GM12873 (cell line): ENCODE measurements around the gene GAGE12F.
"Not testable (repeated sequence)": the region's sequence is repeated elsewhere in the genome, so short reads cannot be mapped to it uniquely, and the experiment has no call there.

Source experiments
- TF ChIP-seq, protein P1 (sequence below): IDR thresholded peaks from 2 replicates; pipeline ENCODE4 v1.5.1; 2012; ENCODE audit warnings: low read depth, mild to moderate bottlenecking, moderate library complexity, low read length, control low read depth; ENCODE audit not compliant: insufficient read depth; ENCODE audit errors: missing control alignments

GAGE12F gene, protein sequence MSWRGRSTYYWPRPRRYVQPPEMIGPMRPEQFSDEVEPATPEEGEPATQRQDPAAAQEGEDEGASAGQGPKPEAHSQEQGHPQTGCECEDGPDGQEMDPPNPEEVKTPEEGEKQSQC

DNA sequence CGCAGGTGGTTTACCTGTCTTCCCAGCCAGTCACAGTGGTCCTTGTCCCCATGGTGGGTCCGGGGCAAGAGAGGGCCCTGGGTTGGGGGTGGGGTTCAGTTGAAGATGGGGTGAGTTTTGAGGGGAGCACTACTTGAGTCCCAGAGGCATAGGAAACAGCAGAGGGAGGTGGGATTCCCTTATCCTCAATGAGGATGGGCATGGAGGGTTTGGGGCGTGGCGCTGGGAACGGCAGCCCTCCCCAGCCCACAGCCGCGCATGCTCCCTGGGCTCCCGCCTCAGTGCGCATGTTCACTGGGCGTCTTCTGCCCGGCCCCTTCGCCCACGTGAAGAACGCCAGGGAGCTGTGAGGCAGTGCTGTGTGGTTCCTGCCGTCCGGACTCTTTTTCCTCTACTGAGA, at the start of gene GAGE12F:
GAGE12F (plus strand) TSS at position 301 of the 400 bp plus-strand sequence. CDS start 1,155 bp downstream, outside the sequence.
- TF ChIP-seq, protein P1, sequence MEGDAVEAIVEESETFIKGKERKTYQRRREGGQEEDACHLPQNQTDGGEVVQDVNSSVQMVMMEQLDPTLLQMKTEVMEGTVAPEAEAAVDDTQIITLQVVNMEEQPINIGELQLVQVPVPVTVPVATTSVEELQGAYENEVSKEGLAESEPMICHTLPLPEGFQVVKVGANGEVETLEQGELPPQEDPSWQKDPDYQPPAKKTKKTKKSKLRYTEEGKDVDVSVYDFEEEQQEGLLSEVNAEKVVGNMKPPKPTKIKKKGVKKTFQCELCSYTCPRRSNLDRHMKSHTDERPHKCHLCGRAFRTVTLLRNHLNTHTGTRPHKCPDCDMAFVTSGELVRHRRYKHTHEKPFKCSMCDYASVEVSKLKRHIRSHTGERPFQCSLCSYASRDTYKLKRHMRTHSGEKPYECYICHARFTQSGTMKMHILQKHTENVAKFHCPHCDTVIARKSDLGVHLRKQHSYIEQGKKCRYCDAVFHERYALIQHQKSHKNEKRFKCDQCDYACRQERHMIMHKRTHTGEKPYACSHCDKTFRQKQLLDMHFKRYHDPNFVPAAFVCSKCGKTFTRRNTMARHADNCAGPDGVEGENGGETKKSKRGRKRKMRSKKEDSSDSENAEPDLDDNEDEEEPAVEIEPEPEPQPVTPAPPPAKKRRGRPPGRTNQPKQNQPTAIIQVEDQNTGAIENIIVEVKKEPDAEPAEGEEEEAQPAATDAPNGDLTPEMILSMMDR, result not testable (repeated sequence)

DNA sequence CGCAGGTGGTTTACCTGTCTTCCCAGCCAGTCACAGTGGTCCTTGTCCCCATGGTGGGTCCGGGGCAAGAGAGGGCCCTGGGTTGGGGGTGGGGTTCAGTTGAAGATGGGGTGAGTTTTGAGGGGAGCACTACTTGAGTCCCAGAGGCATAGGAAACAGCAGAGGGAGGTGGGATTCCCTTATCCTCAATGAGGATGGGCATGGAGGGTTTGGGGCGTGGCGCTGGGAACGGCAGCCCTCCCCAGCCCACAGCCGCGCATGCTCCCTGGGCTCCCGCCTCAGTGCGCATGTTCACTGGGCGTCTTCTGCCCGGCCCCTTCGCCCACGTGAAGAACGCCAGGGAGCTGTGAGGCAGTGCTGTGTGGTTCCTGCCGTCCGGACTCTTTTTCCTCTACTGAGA, 28.8 kb upstream of the GAGE12F start, which contains the start of gene GAGE12C:
GAGE12C (plus strand) TSS at position 301 of the 400 bp plus-strand sequence. CDS start 1,155 bp downstream, outside the sequence.
- TF ChIP-seq, protein P1, result not testable (repeated sequence)

DNA sequence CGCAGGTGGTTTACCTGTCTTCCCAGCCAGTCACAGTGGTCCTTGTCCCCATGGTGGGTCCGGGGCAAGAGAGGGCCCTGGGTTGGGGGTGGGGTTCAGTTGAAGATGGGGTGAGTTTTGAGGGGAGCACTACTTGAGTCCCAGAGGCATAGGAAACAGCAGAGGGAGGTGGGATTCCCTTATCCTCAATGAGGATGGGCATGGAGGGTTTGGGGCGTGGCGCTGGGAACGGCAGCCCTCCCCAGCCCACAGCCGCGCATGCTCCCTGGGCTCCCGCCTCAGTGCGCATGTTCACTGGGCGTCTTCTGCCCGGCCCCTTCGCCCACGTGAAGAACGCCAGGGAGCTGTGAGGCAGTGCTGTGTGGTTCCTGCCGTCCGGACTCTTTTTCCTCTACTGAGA, 19.2 kb upstream of the GAGE12F start, which contains the start of gene GAGE12D:
GAGE12D (plus strand) TSS at position 301 of the 400 bp plus-strand sequence. CDS start 1,155 bp downstream, outside the sequence.
- TF ChIP-seq, protein P1, result not testable (repeated sequence)

DNA sequence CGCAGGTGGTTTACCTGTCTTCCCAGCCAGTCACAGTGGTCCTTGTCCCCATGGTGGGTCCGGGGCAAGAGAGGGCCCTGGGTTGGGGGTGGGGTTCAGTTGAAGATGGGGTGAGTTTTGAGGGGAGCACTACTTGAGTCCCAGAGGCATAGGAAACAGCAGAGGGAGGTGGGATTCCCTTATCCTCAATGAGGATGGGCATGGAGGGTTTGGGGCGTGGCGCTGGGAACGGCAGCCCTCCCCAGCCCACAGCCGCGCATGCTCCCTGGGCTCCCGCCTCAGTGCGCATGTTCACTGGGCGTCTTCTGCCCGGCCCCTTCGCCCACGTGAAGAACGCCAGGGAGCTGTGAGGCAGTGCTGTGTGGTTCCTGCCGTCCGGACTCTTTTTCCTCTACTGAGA, 9.7 kb upstream of the GAGE12F start, which contains the start of gene GAGE12E:
GAGE12E (plus strand) TSS at position 301 of the 400 bp plus-strand sequence. CDS start 1,155 bp downstream, outside the sequence.
- TF ChIP-seq, protein P1, result not testable (repeated sequence)

DNA sequence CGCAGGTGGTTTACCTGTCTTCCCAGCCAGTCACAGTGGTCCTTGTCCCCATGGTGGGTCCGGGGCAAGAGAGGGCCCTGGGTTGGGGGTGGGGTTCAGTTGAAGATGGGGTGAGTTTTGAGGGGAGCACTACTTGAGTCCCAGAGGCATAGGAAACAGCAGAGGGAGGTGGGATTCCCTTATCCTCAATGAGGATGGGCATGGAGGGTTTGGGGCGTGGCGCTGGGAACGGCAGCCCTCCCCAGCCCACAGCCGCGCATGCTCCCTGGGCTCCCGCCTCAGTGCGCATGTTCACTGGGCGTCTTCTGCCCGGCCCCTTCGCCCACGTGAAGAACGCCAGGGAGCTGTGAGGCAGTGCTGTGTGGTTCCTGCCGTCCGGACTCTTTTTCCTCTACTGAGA, 9.5 kb downstream of the GAGE12F start, which contains the start of gene GAGE12G:
GAGE12G (plus strand) TSS at position 301 of the 400 bp plus-strand sequence. CDS start 1,155 bp downstream, outside the sequence.
- TF ChIP-seq, protein P1, result not testable (repeated sequence)

DNA sequence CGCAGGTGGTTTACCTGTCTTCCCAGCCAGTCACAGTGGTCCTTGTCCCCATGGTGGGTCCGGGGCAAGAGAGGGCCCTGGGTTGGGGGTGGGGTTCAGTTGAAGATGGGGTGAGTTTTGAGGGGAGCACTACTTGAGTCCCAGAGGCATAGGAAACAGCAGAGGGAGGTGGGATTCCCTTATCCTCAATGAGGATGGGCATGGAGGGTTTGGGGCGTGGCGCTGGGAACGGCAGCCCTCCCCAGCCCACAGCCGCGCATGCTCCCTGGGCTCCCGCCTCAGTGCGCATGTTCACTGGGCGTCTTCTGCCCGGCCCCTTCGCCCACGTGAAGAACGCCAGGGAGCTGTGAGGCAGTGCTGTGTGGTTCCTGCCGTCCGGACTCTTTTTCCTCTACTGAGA, 19.0 kb downstream of the GAGE12F start, which contains the start of gene GAGE12H:
GAGE12H (plus strand) TSS at position 301 of the 400 bp plus-strand sequence. CDS start 1,155 bp downstream, outside the sequence.
- TF ChIP-seq, protein P1, result not testable (repeated sequence)

DNA sequence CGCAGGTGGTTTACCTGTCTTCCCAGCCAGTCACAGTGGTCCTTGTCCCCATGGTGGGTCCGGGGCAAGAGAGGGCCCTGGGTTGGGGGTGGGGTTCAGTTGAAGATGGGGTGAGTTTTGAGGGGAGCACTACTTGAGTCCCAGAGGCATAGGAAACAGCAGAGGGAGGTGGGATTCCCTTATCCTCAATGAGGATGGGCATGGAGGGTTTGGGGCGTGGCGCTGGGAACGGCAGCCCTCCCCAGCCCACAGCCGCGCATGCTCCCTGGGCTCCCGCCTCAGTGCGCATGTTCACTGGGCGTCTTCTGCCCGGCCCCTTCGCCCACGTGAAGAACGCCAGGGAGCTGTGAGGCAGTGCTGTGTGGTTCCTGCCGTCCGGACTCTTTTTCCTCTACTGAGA, 28.6 kb downstream of the GAGE12F start, which contains the start of gene GAGE2A:
GAGE2A (plus strand) TSS at position 301 of the 400 bp plus-strand sequence. CDS start 1,155 bp downstream, outside the sequence.
- TF ChIP-seq, protein P1, result not testable (repeated sequence)
